H9 (cell line): ENCODE results near the gene FGF12. TPM values are rescaled to one million over a fixed set of nuclear protein-coding genes. Genes with fewer than 3 reads are reported as not detected.

Experiments used
- DNase-seq: peaks from one replicate; pipeline ENCODE4 v3.0.0-alpha.2; 2017
- H2AFZ ChIP-seq: one replicate; pipeline ENCODE4 v1.6.1; 2013; ENCODE audit warnings: mild to moderate bottlenecking, low read length, control low read depth, moderate library complexity
- H2AK5ac ChIP-seq: 2 replicates; pipeline ENCODE4 v1.6.1; 2013; ENCODE audit warnings: low read length, control low read depth, mixed read lengths; ENCODE audit not compliant: insufficient read length
- H2BK120ac ChIP-seq: one replicate; pipeline ENCODE4 v1.6.1; 2013; ENCODE audit warnings: low read depth, mild to moderate bottlenecking, low read length, control low read depth, inconsistent platforms; ENCODE audit not compliant: poor library complexity, severe bottlenecking
- H2BK12ac ChIP-seq: 2 replicates; pipeline ENCODE4 v1.6.1; 2013; ENCODE audit warnings: low read length, control low read depth, mixed read lengths, low read depth; ENCODE audit not compliant: insufficient read length
- H2BK15ac ChIP-seq: 2 replicates; pipeline ENCODE4 v1.6.1; 2013; ENCODE audit warnings: low read depth, low read length, control low read depth
- H2BK20ac ChIP-seq: one replicate; pipeline ENCODE4 v1.6.1; 2013; ENCODE audit warnings: low read depth, mild to moderate bottlenecking, low read length, control low read depth, inconsistent platforms; ENCODE audit not compliant: poor library complexity, severe bottlenecking
- H2BK5ac ChIP-seq: 2 replicates; pipeline ENCODE4 v1.6.1; 2013; ENCODE audit warnings: low read length, control low read depth, mixed read lengths; ENCODE audit not compliant: insufficient read length
- H3K14ac ChIP-seq: 2 replicates; pipeline ENCODE4 v1.6.1; 2013; ENCODE audit warnings: low read length, control low read depth; ENCODE audit not compliant: insufficient read depth
- H3K18ac ChIP-seq: 2 replicates; pipeline ENCODE4 v1.6.1; 2013; ENCODE audit warnings: low read depth, mild to moderate bottlenecking, mixed read lengths, low read length, control low read depth; ENCODE audit not compliant: insufficient read length
- H3K23ac ChIP-seq: 2 replicates; pipeline ENCODE4 v1.6.1; 2013; ENCODE audit warnings: low read length, control low read depth, mixed read lengths, low read depth; ENCODE audit not compliant: insufficient read length
- H3K23me2 ChIP-seq: 2 replicates; pipeline ENCODE4 v1.6.1; 2013; ENCODE audit warnings: low read depth, mild to moderate bottlenecking, mixed read lengths, low read length, control low read depth; ENCODE audit not compliant: insufficient read length, poor library complexity, severe bottlenecking
- H3K27ac ChIP-seq: 2 replicates; pipeline ENCODE4 v1.5.1; 2013; ENCODE audit warnings: low read length, control low read depth, mixed read lengths, low read depth; ENCODE audit not compliant: insufficient read length
- H3K27me3 ChIP-seq: 2 replicates; pipeline ENCODE4 v1.6.1; 2013; ENCODE audit warnings: low read length, control low read depth, inconsistent platforms; ENCODE audit not compliant: insufficient read depth
- H3K4ac ChIP-seq: 2 replicates; pipeline ENCODE4 v1.6.1; 2013; ENCODE audit warnings: low read depth, mild to moderate bottlenecking, control low read depth, inconsistent platforms, low read length, moderate library complexity
- H3K4me1 ChIP-seq: 2 replicates; pipeline ENCODE4 v1.6.1; 2013; ENCODE audit warnings: low read length, control low read depth, inconsistent platforms; ENCODE audit not compliant: insufficient read depth
- H3K4me2 ChIP-seq: 2 replicates; pipeline ENCODE4 v1.6.1; 2013; ENCODE audit warnings: low read length, control low read depth, mixed read lengths; ENCODE audit not compliant: insufficient read length, insufficient read depth
- H3K56ac ChIP-seq: 2 replicates; pipeline ENCODE4 v1.6.1; 2013; ENCODE audit warnings: low read depth, mild to moderate bottlenecking, mixed read lengths, low read length, control low read depth; ENCODE audit not compliant: insufficient read length
- H3K79me1 ChIP-seq: 2 replicates; pipeline ENCODE4 v1.6.1; 2013; ENCODE audit warnings: low read depth, mild to moderate bottlenecking, moderate library complexity, low read length, control low read depth, inconsistent platforms; ENCODE audit not compliant: insufficient read depth, poor library complexity, severe bottlenecking
- H3K79me2 ChIP-seq: 2 replicates; pipeline ENCODE4 v1.6.1; 2013; ENCODE audit warnings: low read length, control low read depth, inconsistent platforms; ENCODE audit not compliant: insufficient read depth
- H3K9ac ChIP-seq: 2 replicates; pipeline ENCODE4 v1.6.1; 2013; ENCODE audit warnings: low read length, control low read depth, mixed read lengths; ENCODE audit not compliant: insufficient read length; ENCODE audit errors: extremely low read depth
- H3K9me3 ChIP-seq: one replicate; pipeline ENCODE4 v1.6.1; 2013; ENCODE audit warnings: low read depth, low read length, inconsistent platforms; ENCODE audit not compliant: control insufficient read depth
- H3T11ph ChIP-seq: one replicate; pipeline ENCODE4 v1.6.1; 2013; ENCODE audit warnings: mild to moderate bottlenecking, low read length, control low read depth, inconsistent platforms
- H4K20me1 ChIP-seq: one replicate; pipeline ENCODE4 v1.6.1; 2013; ENCODE audit not compliant: control insufficient read depth, insufficient read length, insufficient read depth
- H4K5ac ChIP-seq: 2 replicates; pipeline ENCODE4 v1.6.1; 2013; ENCODE audit warnings: low read depth, mild to moderate bottlenecking, mixed read lengths, low read length, control low read depth; ENCODE audit not compliant: insufficient read length
- H4K8ac ChIP-seq: replicated peaks from 2 replicates; pipeline ENCODE4 v1.6.1; 2013; ENCODE audit warnings: low read length, control low read depth, mixed read lengths, low read depth; ENCODE audit not compliant: insufficient read length
- H4K91ac ChIP-seq: 2 replicates; pipeline ENCODE4 v1.6.1; 2013; ENCODE audit warnings: low read depth, mild to moderate bottlenecking, moderate library complexity, mixed read lengths, low read length, control low read depth; ENCODE audit not compliant: insufficient read length
- H3K27ac Mint-ChIP-seq, 3 experiments: 2 replicates in 2 of 3; 3 replicates in 1 of 3; pipeline ENCODE4 v1.8.0; 2020 to 2021; ENCODE audit warnings: mixed read lengths in 3 of 3, mild to moderate bottlenecking in 1 of 3, moderate library complexity in 1 of 3
- H3K27me3 Mint-ChIP-seq: 2 replicates; pipeline ENCODE4 v1.8.0; 2021; ENCODE audit warnings: low read depth, mild to moderate bottlenecking, moderate library complexity, mixed read lengths
- H3K36me3 Mint-ChIP-seq, 3 experiments: 2 replicates in 2 of 3; 3 replicates in 1 of 3; pipeline ENCODE4 v1.8.0; 2020 to 2021; ENCODE audit warnings: low read depth in 3 of 3, mixed read lengths in 3 of 3; ENCODE audit not compliant: insufficient read depth in 1 of 3
- H3K4me1 Mint-ChIP-seq, 2 experiments: 2 replicates each; pipeline ENCODE4 v1.8.0; 2020; ENCODE audit warnings: mixed read lengths in 2 of 2
- H3K4me3 Mint-ChIP-seq, 2 experiments: 2 replicates in 1 of 2; 3 replicates in 1 of 2; pipeline ENCODE4 v1.8.0; 2020 to 2021; ENCODE audit warnings: mild to moderate bottlenecking in 2 of 2, mixed read lengths in 2 of 2, moderate library complexity in 1 of 2
- H3K9me3 Mint-ChIP-seq, 2 experiments: 2 replicates in 1 of 2; 3 replicates in 1 of 2; pipeline ENCODE4 v1.8.0; 2020; ENCODE audit warnings: mild to moderate bottlenecking in 2 of 2, mixed read lengths in 2 of 2, moderate library complexity in 1 of 2
- WGBS: extraction: QIAGEN DNeasy Blood & Tissue Kit; methylation state at CpG from one replicate; pipeline ENCODE4 v1.1.7; 2013; ENCODE audit warnings: missing lambda C conversion rate, low lambda C conversion rate, mixed read lengths; ENCODE audit not compliant: insufficient read length; ENCODE audit errors: extremely low coverage; 5-methylcytosine and 5-hydroxymethylcytosine counted together
- total RNA-seq: library from RNA; stranded (reverse); gene quantifications from 2 replicates; pipeline ENCODE4 v1.2.1, GENCODE V29; 2021
- TF ChIP-seq, protein P1 (sequence below): fragments of 200-600 bp; sonication (generic); conservative IDR thresholded peaks from 3 replicates; pipeline ENCODE4 v1.8.0; 2021; ENCODE audit warnings: antibody characterized with exemption, mild to moderate bottlenecking

Gene FGF12
- total RNA-seq, 1 experiment from 2014 or later = 5.6 TPM

DNA sequence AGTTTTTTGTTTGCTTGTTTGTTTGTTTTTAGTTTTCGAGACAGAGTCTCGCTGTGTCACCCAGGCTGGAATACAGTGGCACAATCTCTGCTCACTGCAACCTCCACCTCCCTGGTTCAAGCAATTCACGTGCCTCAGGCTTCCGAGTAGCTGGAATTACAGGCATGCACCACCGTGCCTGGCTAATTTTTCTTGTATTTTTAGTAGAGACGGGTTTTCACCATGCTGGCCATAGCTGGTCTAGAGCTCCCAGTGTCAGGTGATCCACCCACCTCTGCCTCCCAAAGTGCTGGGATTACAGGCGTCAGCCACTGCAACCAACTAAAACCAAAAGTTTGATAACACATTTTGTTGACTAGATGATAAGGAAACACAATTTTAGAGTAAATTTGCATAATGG lies 372.7 kb downstream of the FGF12 start:
- DNase-seq = no peak
- no CpG with 5 or more reads among the region's 7 CpGs for WGBS

More for the DNA sequence above, 372.7 kb downstream of the FGF12 start:
- Histone ChIP-seq H3K56ac (no peak overlapping the region), H3T11ph (no peak overlapping the region), H4K91ac (no peak overlapping the region), H2BK120ac (no peak overlapping the region), H2BK20ac (no peak overlapping the region), H3K9me3 (no peaks in the 10 kb centered on the region), H2AFZ (no peak overlapping the region), H3K4ac (no peak overlapping the region), H3K4me1 (no peaks in the 10 kb centered on the region; the same call in 1 of the 2 replicates), H2AK5ac (no peak overlapping the region), H4K20me1 (no peaks in the 10 kb centered on the region), H3K79me1 (no peaks in the 10 kb centered on the region), H2BK5ac (no peak overlapping the region), H3K9ac (no peak overlapping the region), H3K27ac (no peak overlapping the region), H4K5ac (no peak overlapping the region), H3K14ac (no peak overlapping the region), H3K4me2 (no peak overlapping the region), H3K18ac (no peak overlapping the region), H2BK12ac (no peak overlapping the region), H3K23ac (no peak overlapping the region), H2BK15ac (no peak overlapping the region), H3K23me2 (no peaks in the 10 kb centered on the region), H4K8ac (no peak overlapping the region), H3K27me3 (no peaks in the 10 kb centered on the region), H3K79me2 (no peaks in the 10 kb centered on the region)
- no peaks in the 10 kb centered on the region for H3K9me3 Mint-ChIP-seq
- H3K4me1 Mint-ChIP-seq = peaks cover 0 to 6% of the 10 kb centered on the region in 2 experiments; a peak in 2 of 4 replicates
- H3K4me3 Mint-ChIP-seq = no peak overlapping the region
- H3K36me3 Mint-ChIP-seq = no peaks in the 10 kb centered on the region
- no peak overlapping the region for H3K27ac Mint-ChIP-seq
- H3K27me3 Mint-ChIP-seq = no peaks in the 10 kb centered on the region
- TF ChIP-seq, protein P1, sequence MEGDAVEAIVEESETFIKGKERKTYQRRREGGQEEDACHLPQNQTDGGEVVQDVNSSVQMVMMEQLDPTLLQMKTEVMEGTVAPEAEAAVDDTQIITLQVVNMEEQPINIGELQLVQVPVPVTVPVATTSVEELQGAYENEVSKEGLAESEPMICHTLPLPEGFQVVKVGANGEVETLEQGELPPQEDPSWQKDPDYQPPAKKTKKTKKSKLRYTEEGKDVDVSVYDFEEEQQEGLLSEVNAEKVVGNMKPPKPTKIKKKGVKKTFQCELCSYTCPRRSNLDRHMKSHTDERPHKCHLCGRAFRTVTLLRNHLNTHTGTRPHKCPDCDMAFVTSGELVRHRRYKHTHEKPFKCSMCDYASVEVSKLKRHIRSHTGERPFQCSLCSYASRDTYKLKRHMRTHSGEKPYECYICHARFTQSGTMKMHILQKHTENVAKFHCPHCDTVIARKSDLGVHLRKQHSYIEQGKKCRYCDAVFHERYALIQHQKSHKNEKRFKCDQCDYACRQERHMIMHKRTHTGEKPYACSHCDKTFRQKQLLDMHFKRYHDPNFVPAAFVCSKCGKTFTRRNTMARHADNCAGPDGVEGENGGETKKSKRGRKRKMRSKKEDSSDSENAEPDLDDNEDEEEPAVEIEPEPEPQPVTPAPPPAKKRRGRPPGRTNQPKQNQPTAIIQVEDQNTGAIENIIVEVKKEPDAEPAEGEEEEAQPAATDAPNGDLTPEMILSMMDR = no peak
